Fibroblast of skin of scalp (primary cell): Measurements from ENCODE around the gene STRADB. TPM values are rescaled to one million over a fixed set of nuclear protein-coding genes. Genes with fewer than 3 reads are reported as not detected.
"Not testable (repeated sequence)": the region's sequence is repeated elsewhere in the genome, so short reads cannot be mapped to it uniquely, and the experiment has no call there.

ENCODE experiments used
- DNase-seq: peaks from one replicate; pipeline ENCODE4 v3.0.0-alpha.2; 2013
- polyA plus RNA-seq, 2 experiments: library from polyadenylated mRNA; unstranded; fragments of 120-200 nt; gene quantifications; one replicate each; pipeline ENCODE4 v1.2.1, GENCODE V29; 2013; ENCODE audit not compliant: insufficient read length in 2 of 2

Gene STRADB
- 28.2 TPM for polyA plus RNA-seq (2013, experiment 1 of 2; ENCODE audit: insufficient read length)
- 34.2 TPM for polyA plus RNA-seq (2013, experiment 2 of 2; ENCODE audit: insufficient read length)

GRCh38 chr2:201451292-201452057, at the start of gene STRADB, which contains the start of gene TRAK2:
Gene STRADB (plus strand): TSS chr2:201451740. CDS start chr2:201454841, 3,101 bp downstream.
Gene TRAK2 (minus strand): TSS chr2:201451458. CDS start chr2:201420507, 30,951 bp downstream.
- DNase-seq, result peak; percentile 97

- DNase-seq, result no peak
Measured at GRCh38 chr2:201401815-201402214, 49.7 kb upstream of the STRADB start.

GRCh38 chr2:201402651-201403562, 48.6 kb upstream of the STRADB start:
- peak; percentile 86 for DNase-seq

- DNase-seq, result peak; percentile 47
Measured at GRCh38 chr2:201403880-201404279, 47.7 kb upstream of the STRADB start.

GRCh38 chr2:201404699-201405280, 46.8 kb upstream of the STRADB start:
- no peak for DNase-seq

- peak; percentile 84 for DNase-seq
Measured at GRCh38 chr2:201406077-201406662, 45.4 kb upstream of the STRADB start.

GRCh38 chr2:201407265-201407664, 44.3 kb upstream of the STRADB start:
- DNase-seq, result no peak

- no peak for DNase-seq
Measured at GRCh38 chr2:201408931-201409330, 42.6 kb upstream of the STRADB start.

GRCh38 chr2:201411421-201411820, 40.1 kb upstream of the STRADB start:
- DNase-seq, result peak; percentile 85

- DNase-seq, result no peak
Measured at GRCh38 chr2:201413143-201413542, 38.4 kb upstream of the STRADB start.

- DNase-seq, result no peak
Measured at GRCh38 chr2:201413552-201413951, 38.0 kb upstream of the STRADB start.

GRCh38 chr2:201414099-201415023, 37.2 kb upstream of the STRADB start:
- DNase-seq, result peak; percentile 61

GRCh38 chr2:201415149-201415548, 36.4 kb upstream of the STRADB start:
- no peak for DNase-seq

- DNase-seq, result no peak
Measured at GRCh38 chr2:201419057-201419635, 32.4 kb upstream of the STRADB start.

GRCh38 chr2:201419986-201420385, 31.6 kb upstream of the STRADB start:
- DNase-seq, result no peak

GRCh38 chr2:201420442-201421113, 31.0 kb upstream of the STRADB start:
- DNase-seq, result peak; percentile 83

GRCh38 chr2:201425952-201426351, 25.6 kb upstream of the STRADB start:
- no peak for DNase-seq

GRCh38 chr2:201428366-201428765, 23.2 kb upstream of the STRADB start:
- DNase-seq, result not testable (repeated sequence)

GRCh38 chr2:201429835-201430234, 21.7 kb upstream of the STRADB start:
- DNase-seq, result not testable (repeated sequence)

- DNase-seq, result not testable (repeated sequence)
Measured at GRCh38 chr2:201430322-201430721, 21.2 kb upstream of the STRADB start.
